Activated T-cell treated with anti-CD3 and anti-CD28 coated beads for 1 hour (primary cell): ENCODE results near the gene DNM2.
"Not testable (repeated sequence)": the region's sequence is repeated elsewhere in the genome, so short reads cannot be mapped to it uniquely, and the experiment has no call there.

ENCODE experiments used
- DNase-seq: peaks from one replicate; pipeline ENCODE4 v3.0.0-alpha.2; 2020; ENCODE audit warnings: low read depth

The DNM2 gene

DNA sequence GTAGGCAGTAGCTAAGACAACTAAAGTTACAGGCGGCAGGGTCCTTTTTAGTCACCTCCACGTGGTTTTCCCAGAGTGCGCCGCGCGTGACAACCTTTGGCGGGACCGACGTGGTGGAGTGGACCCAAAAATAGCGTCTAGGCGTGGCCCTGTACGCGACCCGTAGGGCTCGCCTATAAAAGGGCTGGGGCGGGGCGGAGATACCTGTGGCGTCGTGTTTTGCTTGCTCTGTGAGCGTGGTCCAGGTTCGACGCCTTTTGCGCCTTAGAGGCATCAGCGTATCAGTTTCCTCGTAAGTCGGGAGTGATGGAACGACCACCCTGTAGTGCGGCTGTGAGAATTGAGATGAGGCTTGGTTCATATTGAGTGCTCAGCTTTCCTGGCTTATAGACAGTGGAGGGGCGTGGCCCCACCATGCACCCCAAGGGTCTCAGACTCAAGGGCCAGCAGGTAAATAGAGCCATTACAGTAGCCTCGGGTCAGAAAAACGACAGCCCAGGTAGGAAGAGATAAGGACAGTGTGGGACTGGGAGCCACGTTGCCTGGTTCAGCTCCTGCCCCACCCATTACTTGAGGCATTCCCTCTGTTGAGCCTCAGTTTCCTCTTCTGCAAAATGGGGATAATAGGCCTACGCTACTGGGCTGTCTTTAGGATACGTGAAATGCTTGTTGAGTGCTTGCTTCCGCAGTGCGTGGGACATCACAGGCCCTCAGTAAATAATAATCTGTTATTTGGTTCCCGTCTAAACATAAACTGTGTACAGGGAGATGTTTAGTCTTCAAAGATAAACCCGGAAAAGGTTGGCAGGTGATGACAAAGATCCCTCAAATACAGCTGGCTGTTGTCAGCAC is 118.8 kb downstream of the DNM2 start:
- DNase-seq = peak; percentile 62

DNA sequence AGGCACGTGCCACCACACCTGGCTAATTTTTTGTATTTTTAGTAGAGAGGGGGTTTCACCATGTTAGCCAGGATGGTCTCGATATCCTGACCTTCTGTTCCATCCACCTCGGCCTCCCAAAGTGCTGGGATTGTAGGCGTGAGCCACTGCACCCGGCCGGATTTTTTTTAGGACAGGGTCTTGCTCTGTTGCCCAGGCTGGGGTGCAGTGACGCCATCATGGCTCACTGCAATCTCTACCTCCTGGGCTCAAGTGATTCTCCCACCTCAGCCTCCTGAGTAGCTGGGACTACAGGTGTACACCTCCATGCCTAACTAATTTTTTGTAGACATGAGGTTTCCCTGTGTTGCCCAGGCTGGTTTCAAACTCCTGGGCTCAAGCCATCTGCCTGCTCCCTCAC is 119.8 kb downstream of the DNM2 start:
- not testable (repeated sequence) for DNase-seq

DNA sequence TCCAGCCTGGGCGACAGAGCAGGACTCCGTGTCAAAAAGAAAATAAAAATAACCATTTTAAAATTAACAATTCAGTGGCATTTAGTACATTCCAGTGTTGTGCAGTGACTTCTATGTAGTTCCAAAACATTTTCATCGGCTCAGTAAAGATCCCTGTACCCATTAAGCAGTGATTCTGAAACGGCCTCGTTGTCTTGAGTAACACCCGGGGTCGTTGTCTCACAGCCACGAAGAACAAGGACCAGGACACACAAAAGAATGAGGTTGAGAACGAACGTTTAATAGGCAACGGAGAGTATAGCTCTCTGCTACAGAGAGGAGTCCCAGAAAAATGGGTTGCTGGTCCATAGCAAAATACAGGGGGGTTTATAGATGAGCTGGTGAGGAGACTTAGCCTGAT is 120.5 kb downstream of the DNM2 start:
- no peak for DNase-seq

DNA sequence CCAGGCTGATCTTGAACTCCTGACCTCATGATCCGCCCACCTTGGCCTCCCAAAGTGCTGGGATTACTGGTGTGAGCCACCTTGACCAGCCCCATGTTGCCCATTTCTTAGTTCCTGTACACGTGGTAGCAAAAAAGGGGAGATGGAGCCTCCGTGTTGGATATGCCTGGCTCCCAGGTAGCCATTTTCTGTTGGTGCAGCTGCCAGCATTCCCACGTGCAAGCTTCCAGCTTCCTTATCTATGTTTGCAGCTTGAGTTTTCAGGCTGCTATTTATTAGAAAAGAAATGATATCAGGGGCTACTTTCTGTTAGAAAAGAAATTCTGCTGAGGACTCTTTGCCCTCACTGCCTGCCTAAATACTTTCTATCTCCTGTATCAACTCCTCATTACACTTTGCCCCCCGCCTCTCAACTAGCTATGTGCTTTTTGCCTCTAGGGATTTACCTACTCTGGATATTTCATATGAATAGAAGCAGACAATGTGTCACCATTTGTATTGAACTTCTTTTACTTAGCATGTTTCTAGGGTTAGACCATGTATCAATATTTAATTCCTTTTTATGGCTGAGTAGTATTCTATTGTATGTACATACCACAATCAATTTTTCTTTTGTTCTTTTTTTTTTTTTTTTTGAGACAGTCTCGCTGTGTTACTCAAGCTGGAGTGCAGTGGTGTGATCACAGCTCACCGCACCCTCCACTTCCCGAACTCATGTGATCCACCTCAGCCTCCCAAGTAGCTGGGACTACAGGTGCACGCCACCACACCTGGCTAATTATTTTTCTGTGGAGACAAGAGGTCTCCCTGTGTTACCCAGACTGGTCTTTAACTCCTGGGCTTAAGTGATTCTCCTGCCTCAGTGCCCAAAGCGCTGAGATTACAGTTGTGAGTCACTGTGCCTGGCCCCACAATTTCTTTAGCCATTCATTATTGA is 121.5 kb downstream of the DNM2 start:
- no peak for DNase-seq

DNA sequence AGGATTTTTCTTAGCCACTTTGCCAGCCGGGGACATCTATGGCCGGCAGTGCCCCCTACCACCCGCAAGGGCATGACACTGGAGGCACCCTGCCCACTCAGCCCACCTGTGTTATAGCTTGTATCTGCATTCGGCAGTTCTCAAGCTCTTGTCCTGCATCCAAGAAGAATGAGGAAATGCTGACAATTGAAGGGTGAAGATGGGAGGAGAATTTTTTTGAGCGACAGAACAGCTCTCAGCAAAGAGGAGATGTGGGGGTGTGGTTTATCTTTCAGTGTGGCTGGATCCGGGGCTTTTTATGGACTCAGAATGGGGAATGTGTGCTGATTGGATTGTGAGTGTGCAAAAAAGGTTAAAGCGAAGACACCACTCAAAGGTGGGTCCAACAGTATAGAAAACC is 124.9 kb downstream of the DNM2 start:
- no peak for DNase-seq

DNA sequence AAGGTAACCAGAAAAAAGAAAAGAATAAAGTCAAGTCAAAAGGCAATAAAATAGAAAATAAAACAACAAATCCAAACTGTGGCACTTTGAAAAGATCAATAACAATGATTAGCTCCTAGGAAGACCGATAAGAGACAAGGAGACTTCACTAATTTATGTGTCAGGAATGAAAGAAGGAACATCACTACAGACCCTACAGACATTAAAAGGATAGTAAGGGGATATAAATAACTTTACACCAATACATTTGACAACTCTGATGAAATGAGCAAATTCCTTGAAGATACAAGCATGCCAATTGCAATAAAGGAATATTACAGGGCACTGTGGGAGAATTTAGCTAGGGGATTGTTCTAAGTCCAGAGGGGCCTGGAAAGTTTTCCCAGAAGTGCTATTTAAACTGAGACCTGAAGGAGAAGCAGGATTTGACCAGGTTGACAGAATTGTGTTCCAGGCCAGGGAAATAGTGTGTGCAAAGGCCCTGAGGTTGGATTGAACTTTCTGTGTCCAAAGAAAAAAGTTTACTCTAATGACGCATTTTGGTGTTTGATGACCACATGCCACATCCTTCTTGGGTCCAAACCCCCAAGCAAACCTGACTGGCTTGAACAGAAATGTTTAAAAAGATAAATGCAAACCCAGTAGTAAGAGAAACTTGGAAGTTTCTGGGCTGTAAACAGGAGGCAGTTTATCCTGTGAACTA is 128.8 kb downstream of the DNM2 start:
- no peak for DNase-seq

DNA sequence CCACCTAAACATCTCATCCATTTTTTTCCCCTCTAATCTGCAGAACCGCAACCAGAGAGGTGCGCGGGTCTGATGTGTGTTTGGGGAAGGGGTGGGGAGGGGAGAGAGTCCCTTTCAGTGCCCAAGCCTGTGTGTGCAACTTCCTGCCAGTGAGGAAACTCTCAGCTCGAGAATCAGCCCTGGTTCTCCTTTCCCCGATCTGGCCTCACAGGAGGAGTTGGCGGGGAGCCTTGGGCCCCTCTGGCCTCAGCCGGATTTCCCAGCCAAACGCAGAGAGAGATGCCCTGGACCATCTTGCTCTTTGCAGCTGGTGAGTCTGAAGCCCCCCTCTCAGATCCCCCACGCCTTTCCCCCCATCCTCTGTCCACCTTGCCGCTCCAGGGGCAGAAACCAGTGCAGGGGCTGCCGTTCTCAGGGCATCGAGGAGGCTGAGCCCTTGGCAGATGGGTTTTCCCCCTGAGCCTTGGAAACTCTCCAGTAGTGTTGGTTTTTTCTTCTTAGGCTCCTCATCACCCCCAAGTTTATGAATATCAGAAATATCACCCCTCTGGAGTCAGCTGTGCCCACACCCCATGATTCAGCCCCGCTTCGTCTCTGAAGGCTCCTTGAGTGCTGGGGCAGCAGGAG is 130.5 kb downstream of the DNM2 start, which contains the start of gene C19orf38:
Gene C19orf38, plus strand, starts transcription at position 186 of the 627 bp plus-strand sequence. Its CDS starts 94 bp downstream, at position 280.
- no peak for DNase-seq

DNA sequence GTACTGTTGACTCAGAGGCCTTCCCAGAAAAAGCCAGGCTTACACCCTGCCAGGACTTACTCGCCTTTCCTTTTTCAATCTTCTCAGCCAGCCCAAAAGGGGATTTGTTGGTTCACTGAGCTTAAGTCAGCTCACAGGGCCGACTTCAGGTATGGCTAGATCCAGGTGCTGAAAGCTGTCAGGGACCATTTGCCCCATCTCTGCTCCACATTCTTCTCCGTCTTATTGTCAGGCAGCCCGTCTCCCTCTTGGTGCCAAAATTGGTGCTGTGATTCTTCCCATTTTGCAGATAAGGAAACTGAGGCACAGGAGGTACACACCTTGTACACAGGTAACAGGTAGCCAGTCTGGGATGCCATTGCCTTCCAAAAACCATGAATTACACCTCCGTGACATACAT is 132.8 kb downstream of the DNM2 start:
- DNase-seq = no peak

DNA sequence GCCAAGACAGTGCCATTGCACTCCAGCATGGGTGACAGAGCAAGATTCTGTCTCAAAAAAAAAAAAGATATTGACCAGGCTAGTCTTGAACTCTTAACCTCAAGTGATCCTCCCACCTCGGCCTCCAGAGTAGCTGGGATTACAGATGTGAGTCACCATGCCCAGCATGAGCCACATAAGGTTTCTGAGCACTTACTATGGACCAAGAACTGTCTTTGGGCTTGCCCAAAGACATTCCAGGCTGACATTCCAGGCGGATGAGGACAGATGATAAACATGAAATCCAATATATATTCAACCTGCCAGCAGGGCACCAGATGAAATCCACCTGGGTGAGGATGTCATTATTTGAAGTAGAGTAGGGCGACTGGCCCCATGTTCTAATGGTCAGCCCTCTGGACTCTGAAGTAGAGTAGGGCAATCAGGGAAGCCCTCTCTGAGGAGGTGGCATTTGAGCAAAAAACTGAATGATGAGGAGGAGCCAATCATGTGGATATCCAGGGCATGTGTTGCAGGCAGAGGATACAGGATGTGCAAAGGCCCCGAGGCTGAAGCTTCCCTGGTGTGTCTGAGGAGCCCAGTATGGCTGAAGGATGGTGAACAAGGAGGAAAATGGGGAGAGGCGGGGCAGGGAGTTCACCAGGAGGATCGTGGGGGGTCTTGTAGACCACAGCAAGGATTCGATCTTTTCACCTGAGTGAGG is 134.4 kb downstream of the DNM2 start:
- no peak for DNase-seq

DNA sequence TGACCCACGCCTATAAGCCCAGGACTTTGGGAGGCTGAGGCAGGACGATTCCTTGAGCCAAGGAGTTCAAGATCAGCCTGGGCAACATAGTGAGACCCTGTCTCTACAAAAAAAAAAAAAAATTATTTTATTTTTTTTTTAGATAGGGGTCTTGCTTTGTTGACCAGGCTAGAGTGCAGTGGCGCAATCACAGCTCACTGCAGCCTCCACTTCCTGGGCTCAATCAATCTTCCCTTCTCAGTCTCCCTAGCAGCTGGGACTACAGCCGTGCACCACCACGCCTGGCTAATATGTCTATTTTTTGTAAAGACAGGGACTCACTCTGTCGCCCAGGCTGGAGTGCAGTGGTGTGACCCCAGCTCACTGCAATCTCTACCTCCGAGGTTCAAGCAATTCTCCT is 135.1 kb downstream of the DNM2 start:
- no peak for DNase-seq

DNA sequence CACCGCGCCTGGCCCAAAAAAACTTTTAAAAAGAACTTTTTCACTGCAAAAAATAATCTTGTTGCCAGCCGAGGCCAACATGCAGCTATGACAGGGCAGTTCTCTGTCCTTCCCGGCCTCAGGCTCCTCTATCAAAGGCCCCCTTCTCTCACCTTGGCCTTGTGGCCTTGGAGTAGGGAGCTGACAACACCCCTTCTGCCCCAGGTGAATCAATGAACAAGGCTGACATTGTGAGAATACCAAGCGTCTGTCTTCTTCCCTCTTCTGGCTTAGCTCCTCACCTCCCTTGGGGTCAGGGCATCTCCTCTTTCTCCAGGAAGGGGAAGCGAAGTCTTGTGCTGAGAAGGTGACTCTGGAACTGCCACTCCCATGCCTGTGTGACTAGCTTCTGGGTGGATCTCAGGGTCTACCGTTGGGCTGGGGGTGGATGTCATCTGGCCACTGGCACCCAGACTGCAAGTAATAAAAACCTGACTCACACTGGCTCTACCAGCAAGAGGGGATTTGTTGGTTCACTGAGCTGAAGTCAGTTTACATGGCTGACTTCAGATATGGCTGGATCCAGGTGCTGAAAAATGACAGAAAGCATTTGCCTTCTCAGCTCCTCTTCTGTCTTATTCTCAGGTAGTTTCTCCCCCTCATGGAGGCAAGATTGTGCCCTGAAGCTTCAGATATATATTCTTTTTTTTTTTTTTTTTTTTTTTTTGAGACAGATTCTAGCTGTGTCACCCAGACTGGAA is 136.6 kb downstream of the DNM2 start:
- no peak for DNase-seq

DNA sequence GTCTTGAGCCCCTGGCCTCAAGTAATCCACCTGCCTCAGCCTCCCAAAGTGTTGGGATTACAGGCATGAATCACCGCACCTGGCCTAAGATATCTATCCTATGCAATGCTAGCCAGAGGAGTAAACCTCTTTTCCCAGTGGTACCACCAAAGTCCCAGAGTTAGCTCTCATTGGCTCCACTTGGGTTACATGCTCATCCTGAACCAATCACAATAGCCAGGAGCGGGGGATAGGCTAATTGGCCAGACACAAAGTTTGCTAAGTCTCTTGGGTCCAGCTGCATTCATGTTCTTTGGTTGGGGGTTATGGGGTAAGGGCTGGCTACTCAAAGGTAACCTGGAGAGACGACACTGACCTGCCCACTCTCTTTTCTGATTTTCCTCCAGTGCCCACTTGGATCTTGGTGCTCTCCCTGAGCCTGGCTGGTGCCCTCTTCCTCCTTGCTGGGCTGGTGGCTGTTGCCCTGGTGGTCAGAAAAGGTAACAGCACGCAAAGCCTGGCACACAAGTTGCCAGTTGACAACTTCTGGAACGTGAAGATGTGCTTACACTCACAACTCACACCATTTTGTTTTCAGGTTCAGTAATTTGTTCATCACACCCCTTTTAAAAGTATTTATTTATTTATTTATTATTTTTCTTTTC is 138.1 kb downstream of the DNM2 start:
- no peak for DNase-seq

DNA sequence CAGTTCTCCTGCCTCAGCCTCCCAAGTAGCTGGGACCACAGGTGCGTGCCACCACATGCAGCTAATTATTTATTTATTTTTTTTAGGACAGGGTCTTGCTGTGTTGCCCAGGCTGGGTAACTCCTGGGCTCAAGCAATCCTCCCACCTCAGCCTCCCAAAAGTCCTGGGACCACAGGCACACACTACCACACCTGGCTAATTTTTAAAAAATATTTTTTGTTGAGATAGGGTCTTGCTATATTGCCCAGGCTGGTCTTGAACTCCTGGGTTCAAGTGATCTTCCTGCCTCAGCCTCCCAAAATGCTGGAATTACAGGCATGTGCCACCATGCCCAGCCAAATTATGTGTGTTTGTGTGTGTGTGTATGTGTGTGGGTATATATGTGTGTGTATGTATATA is 139.0 kb downstream of the DNM2 start:
- DNase-seq = not testable (repeated sequence)

DNA sequence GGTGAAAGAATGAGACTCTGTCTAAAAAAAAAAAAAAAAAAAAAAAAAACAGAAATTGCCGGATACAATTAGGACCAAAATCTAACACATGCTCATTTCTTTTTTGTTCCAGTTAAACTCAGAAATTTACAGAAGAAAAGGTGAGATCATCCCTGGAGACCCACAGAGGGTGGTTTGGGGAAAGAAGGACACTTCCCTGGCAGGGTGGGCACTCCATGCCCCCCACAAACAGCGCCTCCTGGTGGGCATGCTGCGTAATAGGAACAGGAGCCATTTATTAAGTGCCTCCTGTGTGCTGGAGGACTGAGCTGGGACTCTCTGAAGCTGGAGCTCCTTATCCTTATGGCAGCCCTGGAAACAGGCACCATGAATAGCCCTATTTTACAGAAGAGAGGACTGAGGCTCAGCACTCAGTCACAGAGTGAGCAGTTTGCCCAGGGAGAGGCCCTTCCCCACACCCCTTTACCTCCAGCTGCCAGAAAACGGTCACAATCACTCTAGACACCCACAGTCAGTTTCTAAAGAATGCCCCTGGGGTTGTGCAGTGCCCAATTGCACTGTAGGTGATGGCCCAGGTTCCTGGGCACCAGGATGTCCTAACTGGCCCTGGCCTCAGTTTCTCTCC is 140.4 kb downstream of the DNM2 start:
- peak; percentile 19 for DNase-seq

DNA sequence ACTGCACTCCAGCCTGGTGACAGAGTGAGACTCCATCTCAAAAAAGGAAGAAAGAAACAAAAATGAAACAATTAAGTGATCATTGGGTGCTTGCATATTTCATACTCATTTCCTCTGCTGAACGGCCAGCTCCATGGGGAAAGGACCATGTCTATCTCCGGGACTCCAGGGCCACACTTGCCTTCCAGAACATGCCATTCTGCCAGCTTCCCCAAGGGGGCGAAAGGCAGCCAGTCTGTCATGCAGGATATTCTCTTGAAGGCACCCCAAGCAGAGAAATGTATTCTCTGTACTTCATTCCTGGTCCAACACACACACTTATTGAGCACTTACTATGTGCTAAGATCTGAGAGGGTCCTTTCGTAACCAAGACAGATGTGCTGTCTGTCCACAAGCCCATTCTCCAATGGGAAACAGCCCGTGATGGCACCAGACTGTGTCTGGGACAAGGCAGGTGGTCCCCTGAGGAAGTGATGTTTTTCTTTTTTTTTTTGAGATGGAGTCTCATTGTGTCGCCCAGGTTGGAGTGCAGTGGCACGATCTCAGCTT is 143.3 kb downstream of the DNM2 start:
- DNase-seq = no peak

DNA sequence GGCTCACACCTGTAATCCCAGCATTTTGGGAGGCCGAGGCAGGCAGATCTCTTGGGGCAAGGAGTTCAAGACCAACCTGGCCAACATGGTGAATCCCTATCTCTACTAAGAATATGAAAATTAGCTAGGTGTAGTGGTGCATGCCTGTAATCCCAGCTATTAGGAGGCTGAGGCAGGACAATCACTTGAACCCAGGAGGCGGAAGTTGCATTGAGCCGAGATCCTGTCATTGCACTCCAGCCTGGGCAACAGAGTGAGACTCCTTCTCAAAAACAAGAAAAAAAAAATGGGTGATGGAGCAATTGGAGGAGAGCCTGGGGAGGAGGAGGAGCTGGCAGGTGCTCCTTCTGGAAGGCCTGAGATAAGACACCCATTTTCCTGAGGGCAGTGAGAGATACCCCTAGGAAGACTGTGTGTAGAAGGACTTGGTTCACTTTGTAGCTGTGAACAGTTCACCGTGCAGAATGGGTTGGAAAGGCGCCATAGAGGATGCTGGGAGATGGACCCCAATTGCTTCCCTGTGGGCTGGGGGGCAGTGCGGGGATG is 144.8 kb downstream of the DNM2 start:
- no peak for DNase-seq

DNA sequence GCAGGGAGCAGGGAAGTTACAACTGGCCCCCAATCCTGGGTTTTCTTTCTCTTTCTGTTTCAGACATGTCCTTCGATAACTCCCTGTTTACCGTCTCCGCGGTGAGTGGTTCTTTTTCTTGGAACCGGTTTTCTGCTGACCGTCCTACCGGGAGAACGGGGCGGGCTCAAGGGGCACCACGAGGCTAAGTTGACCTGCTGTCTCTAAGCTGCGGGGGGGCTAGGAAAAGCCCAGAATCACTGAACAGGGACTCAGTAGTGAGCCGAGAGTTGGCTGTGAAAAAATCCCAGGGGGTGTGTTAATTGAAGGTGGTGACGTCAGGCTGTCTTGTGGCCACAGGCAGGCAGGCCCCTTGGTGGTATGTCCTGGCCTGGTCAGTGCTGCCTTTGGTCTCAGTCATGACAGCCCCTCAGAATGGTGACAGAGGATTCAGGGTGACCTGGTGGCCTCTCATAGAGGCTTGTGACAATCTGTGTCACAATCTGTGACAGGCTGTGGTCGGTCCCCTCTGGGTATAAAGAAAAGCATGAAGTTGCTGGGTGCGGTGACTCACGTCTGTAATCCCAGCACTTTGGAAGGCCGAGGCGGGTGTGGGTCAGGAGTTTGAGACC is 145.3 kb downstream of the DNM2 start:
- no peak for DNase-seq

DNA sequence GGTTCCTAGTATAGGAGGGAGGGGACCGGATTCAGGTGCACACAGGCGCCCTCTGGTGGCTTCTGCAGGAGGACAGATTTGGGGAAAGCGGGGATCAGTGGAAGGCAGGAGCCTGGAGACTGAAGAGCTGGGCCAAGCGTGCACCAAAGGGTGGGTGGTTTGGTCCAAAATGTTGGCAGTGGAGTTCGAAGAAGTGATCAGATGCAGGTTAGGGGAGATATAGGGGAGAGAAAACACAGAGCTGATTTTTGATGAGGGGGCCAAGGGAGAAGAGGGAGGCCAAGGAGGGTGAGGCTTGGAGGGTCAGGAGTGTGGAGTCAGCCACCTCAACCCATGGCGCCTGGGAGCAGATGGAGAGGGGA is 146.6 kb downstream of the DNM2 start:
- DNase-seq = peak; percentile 79

DNA sequence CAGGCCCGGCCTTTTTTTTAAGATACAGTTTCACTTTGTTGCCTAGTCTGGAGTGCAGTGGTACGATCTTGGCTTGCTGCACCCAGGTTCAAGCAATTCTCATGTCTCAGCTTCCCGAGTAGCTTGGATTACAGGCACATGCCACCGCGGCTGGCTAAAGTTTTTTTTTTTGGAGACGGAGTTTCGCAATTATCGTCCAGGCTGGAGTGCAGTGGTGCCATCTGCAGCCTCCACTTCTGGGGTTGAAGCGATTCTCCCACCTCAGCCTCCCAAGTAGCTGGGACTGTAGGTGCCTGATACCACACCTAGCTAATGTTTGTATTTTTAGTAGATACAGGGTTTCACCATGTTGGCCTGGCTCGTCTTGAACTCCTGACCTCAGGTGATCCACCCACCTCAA is 148.6 kb downstream of the DNM2 start:
- DNase-seq = no peak
